HepG2 (cell line): Measurements from ENCODE around the gene CAPN9. TPM values are rescaled to one million over a fixed set of nuclear protein-coding genes. Genes with fewer than 3 reads are reported as not detected.

ENCODE experiments used
- ATAC-seq: fragments of 200-7000 bp; cut with Tn5 transposase; 3 replicates; pipeline ENCODE4 v1.9.1; 2020; ENCODE audit warnings: mild to moderate bottlenecking, moderate library complexity
- BruUV-seq: library from RNA; stranded (reverse); fragments of 400-500 nt; replicated peaks from 2 replicates; lab custom pipeline; 2021; lab: Mats Ljungman, UMichigan
- CTCF ChIA-PET: fragments of 300-600 bp; formaldehyde crosslinking; extraction: SDS; loops from one replicate; lab custom pipeline; 2021; ENCODE audit warnings: low total read pairs, inconsistent platforms, low intra/inter-chr PET ratio; lab: Yijun Ruan, JAX
- POLR2A ChIA-PET: fragments of 350-600 bp; sonication (Branson Sonifier 250); formaldehyde crosslinking; loops from one replicate; lab custom pipeline; 2020; ENCODE audit warnings: antibody characterized with exemption, inconsistent platforms; lab: Yijun Ruan, JAX
- DNase-seq: peaks from one replicate; pipeline ENCODE4 v3.0.0-alpha.2; 2015; ENCODE audit warnings: low spot score
- FAIRE-seq: peaks from 3 replicates; lab custom pipeline; 2011; peaks lifted over from hg19 to GRCh38; lab: Jason Lieb, UNC
- H2AFZ ChIP-seq: one replicate; pipeline ENCODE4 v1.6.1; 2011; ENCODE audit warnings: low read length, inconsistent platforms
- H3K27ac ChIP-seq: fragments of 300-600 bp; 3 replicates; pipeline ENCODE4 v1.8.0; 2011; ENCODE audit warnings: mixed run types, mild to moderate bottlenecking, mixed read lengths, low read length, inconsistent platforms; ENCODE audit not compliant: insufficient read depth; ENCODE audit errors: extremely low read length
- H3K27me3 ChIP-seq, 2 experiments: fragments of 200-600 bp in 1 of 2; 2 replicates in 1 of 2; 3 replicates in 1 of 2; pipeline versions ENCODE4 v1.6.0 to v1.8.0; 2011; ENCODE audit warnings: low read length in 2 of 2, mild to moderate bottlenecking in 2 of 2, moderate library complexity in 2 of 2, inconsistent platforms in 1 of 2; ENCODE audit not compliant: insufficient read depth in 2 of 2, control insufficient read depth in 1 of 2
- H3K36me3 ChIP-seq, 2 experiments: fragments of 200-600 bp in 1 of 2; replicated peaks in 1 of 2; 2 replicates in 1 of 2; 3 replicates in 1 of 2; pipeline versions ENCODE4 v1.5.1 to v1.8.0; 2011; ENCODE audit warnings: low read length in 2 of 2, inconsistent platforms in 1 of 2; ENCODE audit not compliant: insufficient read depth in 2 of 2, control insufficient read depth in 1 of 2
- H3K4me1 ChIP-seq: 2 replicates; pipeline ENCODE4 v1.5.1; 2012; ENCODE audit warnings: low read length, inconsistent platforms; ENCODE audit not compliant: insufficient read depth
- H3K4me2 ChIP-seq: 2 replicates; pipeline ENCODE4 v1.6.0; 2011; ENCODE audit warnings: low read depth, low read length, inconsistent platforms
- H3K4me3 ChIP-seq, 3 experiments: fragments of 200-600 bp in 1 of 3; sonication (generic), shearing (Covaris generic) in 1 of 3; replicated peaks in 1 of 3; 2 replicates each; pipeline ENCODE4 v1.5.1; 2011 to 2016; ENCODE audit warnings: low read length in 3 of 3, inconsistent platforms in 2 of 3, low read depth in 2 of 3, mild to moderate bottlenecking in 2 of 3, control low read depth in 1 of 3, mixed read lengths in 1 of 3; ENCODE audit not compliant: insufficient read depth in 1 of 3
- H3K79me2 ChIP-seq: one replicate; pipeline ENCODE4 v1.6.1; 2011; ENCODE audit warnings: low read length, inconsistent platforms; ENCODE audit not compliant: insufficient read depth
- H3K9ac ChIP-seq: 2 replicates; pipeline ENCODE4 v1.6.0; 2011; ENCODE audit warnings: mild to moderate bottlenecking, low read depth, low read length, inconsistent platforms; ENCODE audit not compliant: insufficient read depth
- H3K9me3 ChIP-seq: 2 replicates; pipeline ENCODE4 v1.5.1; 2012; ENCODE audit warnings: mild to moderate bottlenecking, low read length
- H4K20me1 ChIP-seq: 2 replicates; pipeline ENCODE4 v1.6.0; 2011; ENCODE audit warnings: inconsistent platforms, mild to moderate bottlenecking, low read length, moderate library complexity; ENCODE audit not compliant: insufficient read depth
- IKZF4 ChIP-seq: sonication (generic); formaldehyde crosslinking; IDR thresholded peaks from 2 replicates; pipeline ENCODE4 v1.5.1; 2020; ENCODE audit warnings: borderline replicate concordance, mild to moderate bottlenecking, low read depth, missing genetic modification reagents; ENCODE audit errors: not compliant biosample characterization
- MYNN ChIP-seq: sonication (generic); formaldehyde crosslinking; IDR thresholded peaks from 2 replicates; pipeline ENCODE4 v1.4.0; 2020; ENCODE audit warnings: mild to moderate bottlenecking, low read depth, missing genetic modification reagents
- NKX3-1 ChIP-seq: sonication (generic); formaldehyde crosslinking; IDR thresholded peaks from 2 replicates; pipeline ENCODE4 v1.5.0; 2020; ENCODE audit warnings: missing genetic modification reagents
- RXRB ChIP-seq: IDR thresholded peaks from 2 replicates; pipeline ENCODE4 v1.6.1; 2016; ENCODE audit warnings: borderline replicate concordance, missing genetic modification reagents, missing compliant biosample characterization
- ZNF225 ChIP-seq: sonication (generic); formaldehyde crosslinking; IDR thresholded peaks from 2 replicates; pipeline ENCODE4 v1.4.0; 2020; ENCODE audit warnings: mild to moderate bottlenecking, missing genetic modification reagents
- ZNF572 ChIP-seq: sonication (generic); formaldehyde crosslinking; IDR thresholded peaks from 2 replicates; pipeline ENCODE4 v1.5.1; 2020; ENCODE audit warnings: mild to moderate bottlenecking, missing genetic modification reagents
- WGBS: methylation state at CpG from one replicate; pipeline ENCODE4 v1.1.6; 2017; ENCODE audit warnings: low lambda C conversion rate; 5-methylcytosine and 5-hydroxymethylcytosine counted together
- in situ Hi-C: cut with HindIII; loops from 2 replicates; pipeline ENCODE4 v1.10.0; 2017; ENCODE audit warnings: low pct_unique_long_range_greater_than_20kb; ENCODE audit not compliant: extremely low pct_ligation_motif_present
- intact Hi-C: fragments of 100-400 bp; cut with micrococcal nuclease; formaldehyde crosslinking; loops from one replicate; pipeline ENCODE4 v1.10.0; 2022; ENCODE audit not compliant: unreplicated experiment
- polyA plus RNA-seq, 8 experiments: library from polyadenylated mRNA; depleted of rRNA in 3 of 8; stranded (reverse) in 7 of 8; unstranded in 1 of 8; fragments of >200 nt; fragmentation: Illumina TruSeq in 4 of 8; extraction: Trizol in 4 of 8; gene quantifications; 2 replicates each; pipeline versions ENCODE4 v1.2.1 to v1.2.3, GENCODE V29; 2011 to 2016; ENCODE audit warnings: low read depth in 4 of 8, missing spikeins in 1 of 8, mixed read lengths in 1 of 8; ENCODE audit not compliant: insufficient read depth in 1 of 8
- total RNA-seq, 5 experiments: library from RNA; depleted of rRNA; stranded (reverse); fragments of >200 nt; fragmentation: Illumina TruSeq; extraction: Trizol; gene quantifications; 2 replicates each; pipeline ENCODE4 v1.2.3, GENCODE V29; 2016; ENCODE audit warnings: low read depth in 1 of 5
- TF ChIP-seq, protein P1 (sequence below): sonication (generic); formaldehyde crosslinking; IDR thresholded peaks from 2 replicates; pipeline ENCODE4 v1.4.0; 2020; ENCODE audit warnings: missing genetic modification reagents, mild to moderate bottlenecking, borderline replicate concordance
- TF ChIP-seq, protein P2 (sequence below): sonication (generic); formaldehyde crosslinking; IDR thresholded peaks from 2 replicates; pipeline ENCODE4 v1.5.0; 2020; ENCODE audit warnings: mild to moderate bottlenecking, missing genetic modification reagents, moderate library complexity
- TF ChIP-seq, protein P3 (sequence below): sonication (generic); formaldehyde crosslinking; IDR thresholded peaks from 2 replicates; pipeline ENCODE4 v1.5.0; 2020; ENCODE audit warnings: missing genetic modification reagents

Gene CAPN9
- total and polyA plus RNA-seq, 2 of the 13 experiments (the other 11 are each of a cell fraction or from before 2014, with no cell fraction given), result 0.04 to 0.31 TPM

DNA sequence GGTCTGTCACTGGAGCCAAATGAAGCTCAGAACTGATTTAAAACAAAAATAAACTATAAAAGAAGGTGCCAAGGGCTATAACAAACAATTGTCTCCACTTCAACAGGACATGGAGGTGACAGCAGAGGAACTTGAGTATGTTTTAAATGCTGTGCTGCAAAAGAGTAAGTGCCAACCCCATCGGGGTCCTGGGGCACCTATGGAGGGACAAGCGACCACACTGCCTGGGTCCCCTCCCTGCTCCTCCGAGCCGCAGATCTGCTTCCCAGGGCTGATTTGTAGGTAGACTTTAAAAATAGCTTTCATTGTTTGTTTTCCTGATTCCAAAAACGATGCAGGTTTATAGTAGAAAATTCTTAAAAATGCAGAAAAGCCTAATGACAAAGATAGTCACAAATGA is 42.8 kb downstream of the CAPN9 start:
- POLR2A ChIA-PET, result no interaction called here
- ATAC-seq, result no peak
- WGBS, result 63% methylated on average over 5 of the region's 5 CpGs
- Histone ChIP-seq H3K9me3 (no peaks in the 10 kb centered on the region), H3K36me3 (no peaks in the 10 kb centered on the region), H3K9ac (no peak overlapping the region), H3K4me3 (no peak overlapping the region), H3K4me1 (peaks cover 47% of the 10 kb centered on the region), H4K20me1 (no peaks in the 10 kb centered on the region), H3K79me2 (no peaks in the 10 kb centered on the region), H3K27me3 (peaks cover 0 to 6% of the 10 kb centered on the region in 2 experiments; a peak in 2 of 5 replicates), H3K4me2 (no peak overlapping the region)
- BruUV-seq, result no TSS peak
- in situ Hi-C loops, result loop anchor here (25.0 kb wide), 1 partner anchor 422 kb away; no protein-coding TSS in a partner anchor
- CTCF ChIA-PET, result no interaction called here
- no peak for DNase-seq
- intact Hi-C loops, result no loop called here
- FAIRE-seq, result no peak
- no peak for TF ChIP-seq NKX3-1 (CRISPR knock-in tag)
- TF ChIP-seq, protein P1, sequence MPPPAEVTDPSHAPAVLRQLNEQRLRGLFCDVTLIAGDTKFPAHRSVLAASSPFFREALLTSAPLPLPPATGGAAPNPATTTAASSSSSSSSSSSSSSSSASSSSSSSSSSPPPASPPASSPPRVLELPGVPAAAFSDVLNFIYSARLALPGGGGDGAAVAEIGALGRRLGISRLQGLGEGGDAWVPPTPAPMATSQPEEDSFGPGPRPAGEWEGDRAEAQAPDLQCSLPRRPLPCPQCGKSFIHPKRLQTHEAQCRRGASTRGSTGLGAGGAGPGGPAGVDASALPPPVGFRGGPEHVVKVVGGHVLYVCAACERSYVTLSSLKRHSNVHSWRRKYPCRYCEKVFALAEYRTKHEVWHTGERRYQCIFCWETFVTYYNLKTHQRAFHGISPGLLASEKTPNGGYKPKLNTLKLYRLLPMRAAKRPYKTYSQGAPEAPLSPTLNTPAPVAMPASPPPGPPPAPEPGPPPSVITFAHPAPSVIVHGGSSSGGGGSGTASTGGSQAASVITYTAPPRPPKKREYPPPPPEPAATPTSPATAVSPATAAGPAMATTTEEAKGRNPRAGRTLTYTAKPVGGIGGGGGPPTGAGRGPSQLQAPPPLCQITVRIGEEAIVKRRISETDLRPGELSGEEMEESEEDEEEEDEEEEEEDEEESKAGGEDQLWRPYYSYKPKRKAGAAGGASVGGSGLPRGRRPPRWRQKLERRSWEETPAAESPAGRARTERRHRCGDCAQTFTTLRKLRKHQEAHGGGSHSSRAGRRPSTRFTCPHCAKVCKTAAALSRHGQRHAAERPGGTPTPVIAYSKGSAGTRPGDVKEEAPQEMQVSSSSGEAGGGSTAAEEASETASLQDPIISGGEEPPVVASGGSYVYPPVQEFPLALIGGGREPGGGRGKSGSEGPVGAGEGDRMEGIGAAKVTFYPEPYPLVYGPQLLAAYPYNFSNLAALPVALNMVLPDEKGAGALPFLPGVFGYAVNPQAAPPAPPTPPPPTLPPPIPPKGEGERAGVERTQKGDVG (CRISPR knock-in tag), result no peak
- TF ChIP-seq, protein P2, sequence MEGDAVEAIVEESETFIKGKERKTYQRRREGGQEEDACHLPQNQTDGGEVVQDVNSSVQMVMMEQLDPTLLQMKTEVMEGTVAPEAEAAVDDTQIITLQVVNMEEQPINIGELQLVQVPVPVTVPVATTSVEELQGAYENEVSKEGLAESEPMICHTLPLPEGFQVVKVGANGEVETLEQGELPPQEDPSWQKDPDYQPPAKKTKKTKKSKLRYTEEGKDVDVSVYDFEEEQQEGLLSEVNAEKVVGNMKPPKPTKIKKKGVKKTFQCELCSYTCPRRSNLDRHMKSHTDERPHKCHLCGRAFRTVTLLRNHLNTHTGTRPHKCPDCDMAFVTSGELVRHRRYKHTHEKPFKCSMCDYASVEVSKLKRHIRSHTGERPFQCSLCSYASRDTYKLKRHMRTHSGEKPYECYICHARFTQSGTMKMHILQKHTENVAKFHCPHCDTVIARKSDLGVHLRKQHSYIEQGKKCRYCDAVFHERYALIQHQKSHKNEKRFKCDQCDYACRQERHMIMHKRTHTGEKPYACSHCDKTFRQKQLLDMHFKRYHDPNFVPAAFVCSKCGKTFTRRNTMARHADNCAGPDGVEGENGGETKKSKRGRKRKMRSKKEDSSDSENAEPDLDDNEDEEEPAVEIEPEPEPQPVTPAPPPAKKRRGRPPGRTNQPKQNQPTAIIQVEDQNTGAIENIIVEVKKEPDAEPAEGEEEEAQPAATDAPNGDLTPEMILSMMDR (CRISPR knock-in tag), result no peak
- no peak for TF ChIP-seq ZNF572 (CRISPR knock-in tag)
- TF ChIP-seq MYNN, result no peak
- no peak for TF ChIP-seq RXRB (CRISPR knock-in tag)
- TF ChIP-seq ZNF225 (CRISPR knock-in tag), result no peak
- TF ChIP-seq, protein P3, sequence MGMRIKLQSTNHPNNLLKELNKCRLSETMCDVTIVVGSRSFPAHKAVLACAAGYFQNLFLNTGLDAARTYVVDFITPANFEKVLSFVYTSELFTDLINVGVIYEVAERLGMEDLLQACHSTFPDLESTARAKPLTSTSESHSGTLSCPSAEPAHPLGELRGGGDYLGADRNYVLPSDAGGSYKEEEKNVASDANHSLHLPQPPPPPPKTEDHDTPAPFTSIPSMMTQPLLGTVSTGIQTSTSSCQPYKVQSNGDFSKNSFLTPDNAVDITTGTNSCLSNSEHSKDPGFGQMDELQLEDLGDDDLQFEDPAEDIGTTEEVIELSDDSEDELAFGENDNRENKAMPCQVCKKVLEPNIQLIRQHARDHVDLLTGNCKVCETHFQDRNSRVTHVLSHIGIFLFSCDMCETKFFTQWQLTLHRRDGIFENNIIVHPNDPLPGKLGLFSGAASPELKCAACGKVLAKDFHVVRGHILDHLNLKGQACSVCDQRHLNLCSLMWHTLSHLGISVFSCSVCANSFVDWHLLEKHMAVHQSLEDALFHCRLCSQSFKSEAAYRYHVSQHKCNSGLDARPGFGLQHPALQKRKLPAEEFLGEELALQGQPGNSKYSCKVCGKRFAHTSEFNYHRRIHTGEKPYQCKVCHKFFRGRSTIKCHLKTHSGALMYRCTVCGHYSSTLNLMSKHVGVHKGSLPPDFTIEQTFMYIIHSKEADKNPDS (CRISPR knock-in tag), result no peak
- TF ChIP-seq IKZF4 (CRISPR knock-in tag), result no peak
- TF ChIP-seq, all 625 proteins: peak for 0
- Histone ChIP-seq H2AFZ (no peak overlapping the region), H3K27ac (no peak overlapping the region)
